HG03135 (cell line): Measurements from ENCODE around the gene TANK.
"Not testable (repeated sequence)": the region's sequence is repeated elsewhere in the genome, so short reads cannot be mapped to it uniquely, and the experiment has no call there.

ENCODE experiments used
- ATAC-seq: cut with Tn5 transposase; IDR thresholded peaks from one replicate; pipeline ENCODE4 v1.9.1; 2021; ENCODE audit warnings: mild to moderate bottlenecking, moderate library complexity; ENCODE audit not compliant: unreplicated experiment

The TANK gene

DNA sequence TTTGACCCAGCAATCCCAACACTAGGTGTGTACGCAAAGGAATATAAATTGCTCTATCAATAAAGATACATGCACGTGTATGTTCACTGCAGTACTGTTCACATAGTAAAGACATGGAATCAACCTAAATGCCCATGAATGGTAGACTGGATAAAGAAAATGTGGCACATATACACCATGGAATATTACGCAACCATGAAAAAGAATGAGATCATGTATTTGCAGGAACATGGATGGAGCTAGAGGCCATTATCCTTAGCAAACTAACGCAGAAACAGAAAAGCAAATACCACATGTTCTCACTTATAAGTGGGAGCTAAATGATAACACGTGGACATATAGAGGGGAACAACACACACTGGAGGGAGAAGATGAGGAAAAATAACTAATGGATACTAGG, 27.8 kb upstream of the TANK start:
- ATAC-seq, result not testable (repeated sequence)

DNA sequence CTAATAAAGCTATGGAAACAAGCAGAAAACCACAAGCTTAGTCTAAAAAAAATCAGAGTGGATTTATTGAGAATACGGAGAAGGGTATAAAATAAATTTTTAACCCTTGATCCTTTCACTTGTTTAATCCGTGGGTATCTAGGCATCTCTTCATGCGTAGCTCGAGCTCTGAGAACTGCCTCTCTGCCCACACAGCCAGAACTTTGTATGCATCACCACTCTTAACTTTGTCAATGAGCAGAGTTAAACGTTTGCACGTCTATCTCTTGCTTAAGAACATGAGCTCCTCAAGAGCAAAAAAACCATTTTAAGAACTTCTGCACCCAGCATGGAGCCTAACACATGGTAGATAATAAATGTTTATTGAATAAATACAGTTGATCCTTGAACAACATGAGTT, 26.9 kb upstream of the TANK start:
- no peak for ATAC-seq

DNA sequence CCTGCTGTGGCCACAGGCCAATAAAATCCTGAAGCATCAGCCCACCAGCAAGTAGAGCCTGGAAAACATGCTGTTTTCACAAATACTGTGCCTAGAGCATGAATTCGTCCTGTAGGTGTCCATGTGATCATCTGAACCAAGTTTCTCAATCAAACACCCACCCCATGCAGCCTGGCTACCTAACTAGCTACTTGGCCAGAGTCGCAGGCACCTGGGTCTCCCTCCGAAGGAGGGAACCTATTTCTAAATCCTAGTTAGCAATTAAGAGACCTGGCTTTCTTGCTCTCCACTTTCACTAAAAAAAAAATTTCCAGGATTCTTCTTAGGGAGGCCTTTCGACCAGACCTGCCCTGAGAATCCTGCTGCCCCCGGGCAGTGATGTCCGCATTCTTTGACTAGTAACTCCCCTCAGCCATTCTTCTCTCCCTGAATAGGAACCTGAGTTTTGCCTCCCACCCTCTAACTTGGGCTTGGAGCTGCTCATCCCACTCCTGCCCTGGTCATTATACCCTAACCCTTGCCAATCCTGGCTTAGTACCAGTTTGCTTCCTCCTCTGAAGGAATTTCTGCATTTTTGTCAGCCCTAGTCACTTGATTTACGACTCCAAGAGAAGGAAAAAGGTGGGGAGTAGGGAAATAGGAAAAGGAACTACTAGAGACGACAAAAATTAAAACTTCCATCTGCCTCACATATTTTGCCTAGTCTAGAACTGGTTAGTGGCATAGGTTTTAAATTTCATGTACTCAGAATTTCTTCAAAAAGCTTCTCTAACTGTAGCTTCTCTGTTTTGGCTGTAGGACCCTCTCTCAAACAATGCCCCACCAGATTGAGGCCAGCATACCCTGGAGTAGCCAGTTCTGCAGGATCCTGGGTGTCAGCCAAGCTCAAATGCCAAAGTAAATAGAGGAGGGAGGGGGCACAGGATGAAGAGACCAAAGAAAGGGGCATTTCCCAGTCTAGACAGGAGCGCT, 25.4 kb upstream of the TANK start:
- ATAC-seq, result no peak

DNA sequence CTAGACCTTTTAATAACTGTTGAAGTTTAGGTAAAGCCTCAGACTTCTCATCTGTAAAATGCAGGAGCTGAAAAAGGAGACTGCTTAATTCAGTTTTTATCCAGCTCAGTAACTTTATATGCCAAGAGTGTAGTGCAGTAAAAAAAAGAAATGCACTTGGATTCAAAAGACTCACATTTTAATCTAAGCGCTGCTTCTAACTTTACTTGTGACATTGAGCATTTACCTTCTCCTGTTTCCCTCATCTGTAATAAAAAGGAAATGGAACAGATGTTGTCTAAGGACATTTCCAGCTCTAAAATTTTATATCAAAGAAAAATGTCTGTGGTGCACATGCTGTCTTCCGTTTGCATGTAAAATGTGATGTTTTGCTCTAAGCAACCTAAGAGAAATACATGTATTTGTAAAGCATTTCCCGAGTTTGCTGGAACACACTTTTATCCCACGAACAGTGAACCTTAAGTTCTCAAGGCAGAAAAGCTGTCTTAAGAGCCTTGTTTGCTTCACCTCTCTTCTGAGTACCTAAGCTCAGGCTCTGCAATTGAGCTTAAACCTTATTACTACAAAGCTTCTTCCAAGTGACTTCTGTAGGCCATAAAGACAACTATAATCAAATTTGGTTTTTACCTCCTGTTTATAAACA, 24.2 kb upstream of the TANK start:
- ATAC-seq, result no peak

DNA sequence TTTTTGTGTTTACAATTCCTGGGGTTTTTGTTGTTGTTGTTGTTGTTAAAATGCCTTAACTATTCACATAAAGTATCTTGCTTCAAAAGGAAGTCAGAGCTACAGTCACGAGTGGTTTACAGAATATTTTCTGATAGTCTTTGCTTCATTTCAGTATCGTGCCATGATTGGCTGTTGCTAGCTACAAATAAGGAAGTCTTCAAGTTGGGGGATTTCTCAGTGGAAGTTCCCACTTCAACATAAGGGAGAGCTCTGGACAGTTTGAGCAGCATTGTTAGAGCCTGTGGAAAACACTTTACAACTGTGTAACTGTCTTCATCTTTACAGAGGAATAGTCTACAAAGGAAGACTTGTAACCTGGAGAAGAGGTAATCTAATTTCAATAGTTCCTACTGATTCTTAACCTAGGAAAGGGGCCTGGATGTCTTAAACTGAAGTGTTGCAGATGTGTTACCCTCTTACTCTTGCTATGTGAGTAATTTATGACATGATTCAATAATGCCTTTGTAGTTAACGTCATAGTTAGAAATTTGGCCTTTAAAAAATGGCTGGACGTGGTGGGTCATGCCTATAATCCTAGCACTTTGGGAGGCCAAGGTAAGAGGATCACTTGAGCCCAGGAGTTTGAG, 23.4 kb upstream of the TANK start:
- peak; percentile 75 for ATAC-seq

DNA sequence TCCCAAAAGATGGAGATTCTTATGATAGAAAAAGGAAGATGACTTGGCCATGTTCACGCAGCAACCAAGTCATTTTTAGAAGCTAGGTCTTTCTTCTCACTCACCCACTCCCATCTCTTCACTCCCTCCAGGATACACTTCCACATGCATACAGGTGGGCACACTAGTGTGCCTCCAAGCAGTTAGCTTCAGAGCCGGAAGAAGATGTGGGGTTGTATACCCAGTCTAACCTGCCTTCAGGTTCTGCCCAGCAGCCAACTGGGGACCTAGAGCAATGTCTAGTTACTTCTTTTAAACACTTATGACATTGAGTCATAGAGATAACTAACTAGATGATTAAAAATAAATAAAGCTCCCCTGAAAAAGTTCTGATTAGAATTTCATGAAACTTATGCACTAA, 21.8 kb upstream of the TANK start:
- no peak for ATAC-seq

DNA sequence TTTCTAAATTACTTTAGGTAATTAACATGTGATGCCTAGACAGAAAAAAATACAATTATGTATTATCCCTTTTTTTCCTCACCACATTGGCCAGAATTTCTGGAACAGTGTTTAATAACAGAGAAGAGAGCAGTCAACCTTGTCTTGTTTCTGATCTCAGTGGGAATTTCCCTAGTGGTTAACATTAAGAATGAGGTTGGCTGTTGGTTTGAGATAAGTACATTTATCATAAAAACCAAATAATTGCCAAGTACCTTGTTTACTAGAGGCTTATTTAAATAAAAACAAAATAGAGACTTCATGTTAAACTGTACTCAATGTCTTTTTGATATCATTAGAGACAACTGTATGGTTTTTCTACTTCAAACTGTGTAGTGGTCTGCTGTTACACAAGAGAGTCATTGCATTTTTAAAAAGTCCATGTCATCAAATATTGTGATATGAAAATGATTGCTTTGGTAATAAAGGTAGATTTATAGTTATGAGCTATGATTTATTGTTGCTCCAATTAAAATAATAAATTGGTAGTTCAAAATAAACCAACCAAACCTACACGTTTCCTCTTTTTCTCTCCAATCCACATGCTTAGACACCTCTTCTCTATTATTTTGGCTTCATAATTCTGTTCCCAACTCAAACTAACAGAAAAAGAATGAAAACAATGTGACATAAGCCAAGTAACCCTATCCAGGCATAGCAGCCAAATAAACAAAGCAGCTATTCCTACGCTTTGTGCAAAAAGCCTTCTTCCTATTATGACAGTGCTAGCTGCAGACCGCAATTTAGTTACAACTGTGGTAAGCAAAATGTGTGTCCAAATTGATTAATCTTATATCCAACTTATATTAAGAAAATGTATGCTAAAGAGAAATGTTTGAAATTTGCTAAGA, 20.9 kb upstream of the TANK start:
- ATAC-seq, result no peak

DNA sequence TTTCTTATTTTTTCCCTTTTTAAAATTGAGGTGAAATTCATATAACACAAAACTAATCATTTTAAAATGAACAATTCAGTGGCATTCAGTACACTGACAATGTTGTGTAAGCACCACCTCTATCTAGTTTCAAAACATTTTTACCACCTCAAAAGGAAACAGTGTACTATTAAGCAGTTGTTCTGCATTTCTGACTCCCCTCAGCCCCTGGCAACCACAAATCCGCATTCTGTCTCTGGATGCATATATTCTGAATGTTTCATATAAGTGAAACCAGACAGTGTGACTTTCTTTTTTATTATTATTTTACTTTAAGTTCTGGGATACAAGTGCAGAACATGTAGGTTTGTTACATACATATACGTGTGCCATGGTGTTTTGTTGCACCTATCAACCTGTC, 19.2 kb upstream of the TANK start:
- ATAC-seq, result no peak

DNA sequence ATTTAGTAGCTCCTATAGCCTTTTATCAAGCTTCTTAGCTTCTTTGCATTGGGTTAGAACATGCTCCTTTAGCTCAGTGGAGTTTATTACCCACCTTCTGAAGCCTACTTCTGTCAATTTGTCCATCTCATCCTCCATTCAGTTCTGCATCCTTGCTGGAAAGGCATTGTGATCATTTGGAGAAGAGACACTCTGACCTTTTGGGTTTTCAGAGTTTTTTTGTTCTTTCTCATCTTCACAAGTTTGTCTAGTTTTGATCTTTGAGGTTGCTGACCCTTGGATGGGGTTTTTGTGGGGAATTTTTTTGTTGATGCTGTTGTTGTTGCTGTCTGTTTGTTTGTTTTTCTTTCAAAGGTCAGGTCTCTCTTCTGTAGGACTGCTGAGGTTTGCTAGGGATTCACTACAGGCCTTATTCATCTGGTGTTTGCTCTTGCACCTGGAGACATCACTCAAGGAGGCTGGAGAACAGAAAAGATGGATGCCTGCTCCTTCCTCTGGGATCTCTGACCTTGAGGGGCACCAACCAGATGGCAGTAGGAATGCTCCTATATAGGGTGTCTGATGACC, 13.9 kb upstream of the TANK start:
- ATAC-seq, result no peak

DNA sequence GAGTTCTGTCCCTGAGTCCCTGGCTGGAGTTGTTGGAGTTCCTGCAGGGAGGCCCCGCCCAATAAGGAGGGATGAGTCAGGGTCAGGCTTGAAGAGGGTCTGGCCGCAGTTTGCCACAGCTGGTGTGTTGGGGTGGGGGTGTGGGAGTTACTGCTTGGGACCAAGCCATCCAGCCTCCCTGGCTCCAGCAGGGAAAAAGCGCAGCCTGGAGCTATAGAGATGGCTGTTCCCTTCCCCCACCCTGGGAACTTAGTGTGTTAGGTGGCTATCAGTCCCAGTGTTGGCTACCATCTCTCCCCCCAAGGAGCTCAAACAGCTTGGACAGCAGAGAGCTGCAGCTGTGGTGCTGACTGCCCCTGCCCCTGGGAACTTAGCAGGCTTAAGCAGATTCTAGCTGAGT, 13.2 kb upstream of the TANK start:
- ATAC-seq, result peak; percentile 16

DNA sequence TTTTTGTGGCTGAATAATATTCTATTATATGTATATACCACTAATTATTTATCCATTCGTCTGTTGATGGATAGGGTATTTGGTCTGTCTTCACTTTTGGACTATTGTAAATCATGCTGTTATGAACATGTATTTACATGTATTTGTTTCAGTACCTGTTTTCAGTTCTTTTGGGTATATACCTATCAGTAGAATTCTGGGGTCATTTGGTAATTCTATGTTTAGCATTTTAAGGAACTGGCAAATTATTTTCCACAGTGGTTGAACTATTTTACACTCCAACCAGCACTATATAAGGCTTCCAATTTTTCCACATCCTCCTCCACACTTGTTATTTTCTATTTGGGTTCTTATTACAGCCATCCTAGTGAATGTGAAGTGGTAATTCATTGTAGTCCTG, 12.4 kb upstream of the TANK start:
- peak; percentile 73 for ATAC-seq

DNA sequence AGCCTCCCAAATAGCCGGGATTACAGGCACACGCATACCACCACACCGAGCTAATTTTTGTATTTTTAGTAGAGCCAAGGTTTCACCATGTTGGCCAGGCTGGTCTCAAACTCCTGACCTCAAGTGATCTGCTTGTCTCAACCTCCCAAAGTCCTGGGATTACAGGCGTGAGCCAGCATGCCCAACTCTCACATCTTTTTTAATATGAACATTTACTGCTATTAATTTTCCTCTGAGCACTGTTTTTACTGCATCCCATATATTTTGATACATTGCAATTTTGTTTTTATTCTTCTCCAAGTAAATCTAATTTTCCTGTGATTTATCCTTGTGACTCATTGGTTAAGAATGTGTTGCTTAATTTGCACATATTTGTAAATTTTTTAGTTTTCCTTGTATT, 9.5 kb upstream of the TANK start:
- ATAC-seq, result no peak

DNA sequence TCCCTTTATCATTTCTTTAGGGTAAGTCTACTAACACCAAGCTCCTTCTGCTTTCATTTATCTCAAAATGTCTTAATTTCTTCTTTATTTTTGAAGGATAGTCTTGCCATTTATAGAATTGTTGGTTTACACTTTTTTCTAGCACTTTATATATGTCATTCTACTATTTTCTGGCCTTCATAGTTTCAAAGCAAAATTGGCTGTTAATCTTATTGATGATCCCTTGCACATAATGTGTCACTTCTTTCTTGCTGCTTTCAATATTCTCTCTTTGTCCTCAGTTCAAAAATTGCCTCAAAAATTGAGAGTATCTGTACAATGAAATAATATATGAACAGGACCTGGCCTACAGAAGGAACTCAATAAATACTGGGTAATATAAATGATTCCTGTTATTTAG, 7.9 kb upstream of the TANK start:
- ATAC-seq, result no peak

DNA sequence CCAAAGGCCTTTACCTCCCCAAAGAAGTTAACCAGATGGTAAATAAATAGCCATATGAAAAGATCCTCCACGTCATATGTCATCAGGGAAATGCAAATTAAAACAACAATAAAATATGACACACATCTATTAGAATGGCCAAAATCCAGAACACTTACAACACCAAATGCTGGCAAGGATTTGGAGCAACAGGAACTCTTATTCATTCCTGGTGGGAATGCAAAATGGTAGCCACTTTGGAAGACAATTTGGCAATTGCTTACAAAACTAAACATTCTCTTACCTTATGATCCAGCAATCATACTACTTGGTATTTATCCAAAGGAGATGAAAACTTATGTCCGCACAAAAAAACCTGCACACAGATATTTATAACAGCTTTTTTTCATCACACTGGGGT, 1.3 kb upstream of the TANK start:
- no peak for ATAC-seq

DNA sequence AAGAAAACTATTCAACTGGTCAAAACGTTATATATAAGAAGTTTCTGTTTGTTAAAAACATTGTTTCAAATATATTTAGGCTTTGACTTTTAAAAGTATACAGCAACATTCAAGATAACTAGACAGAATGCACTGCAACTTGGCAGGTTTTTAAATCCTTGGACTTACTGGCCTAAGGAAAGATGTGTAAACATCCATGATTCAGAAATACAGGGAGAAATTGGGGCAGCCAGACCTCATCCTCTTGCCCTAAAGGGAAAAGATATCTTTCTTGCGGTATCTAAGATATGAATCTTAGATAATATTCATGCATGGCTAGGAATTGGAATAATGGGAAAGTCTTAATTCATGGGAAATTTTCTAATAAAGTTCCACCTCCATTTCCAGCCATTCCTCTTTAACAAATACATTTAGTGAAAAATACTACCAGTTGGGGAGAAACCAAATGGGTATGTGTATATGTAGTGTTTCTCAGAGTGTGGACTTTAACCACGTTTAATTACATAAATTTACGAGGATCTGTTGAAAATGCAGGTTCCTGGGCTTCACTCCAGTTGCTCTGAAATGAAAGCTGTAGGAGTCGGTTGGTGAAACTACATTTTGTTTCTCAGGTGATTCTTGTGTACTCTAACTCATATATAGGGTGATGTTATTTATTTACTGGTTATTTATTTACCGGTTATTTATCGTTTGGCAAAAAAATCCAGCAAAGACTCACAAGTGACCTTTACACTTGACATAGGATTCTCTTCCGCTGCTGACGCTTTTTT, 587 bp upstream of the TANK start:
- peak; percentile 2 for ATAC-seq

DNA sequence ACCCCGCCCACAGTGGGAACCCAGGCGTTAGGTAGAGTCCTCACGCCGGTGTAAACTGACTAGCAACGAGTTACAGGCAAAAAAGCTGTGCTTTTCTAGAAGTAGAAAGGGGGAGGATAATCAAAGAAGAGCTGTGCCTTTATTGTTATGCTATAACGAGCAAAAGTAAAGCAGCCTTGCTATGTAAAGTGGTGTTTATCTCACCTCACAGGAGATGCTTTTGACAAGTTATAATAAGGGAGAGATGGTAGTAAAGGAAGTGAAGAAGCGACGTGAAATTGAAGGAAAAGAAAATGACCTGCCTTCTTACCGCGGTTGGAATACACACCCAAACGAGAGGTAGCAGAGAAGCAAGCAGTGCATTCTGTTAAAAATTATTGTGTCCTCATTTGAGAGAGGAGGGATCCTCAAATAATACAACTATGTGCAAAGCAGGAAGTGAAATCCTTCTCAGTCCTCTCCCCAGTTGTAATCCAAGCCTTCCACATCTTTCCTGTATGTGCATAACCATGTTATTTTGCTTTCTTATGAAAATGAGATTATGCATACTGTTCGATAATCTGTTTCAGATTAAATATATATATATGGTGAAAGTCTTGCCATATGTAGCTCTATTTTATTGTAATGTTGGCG, 962 bp downstream of the TANK start:
- ATAC-seq, result no peak

DNA sequence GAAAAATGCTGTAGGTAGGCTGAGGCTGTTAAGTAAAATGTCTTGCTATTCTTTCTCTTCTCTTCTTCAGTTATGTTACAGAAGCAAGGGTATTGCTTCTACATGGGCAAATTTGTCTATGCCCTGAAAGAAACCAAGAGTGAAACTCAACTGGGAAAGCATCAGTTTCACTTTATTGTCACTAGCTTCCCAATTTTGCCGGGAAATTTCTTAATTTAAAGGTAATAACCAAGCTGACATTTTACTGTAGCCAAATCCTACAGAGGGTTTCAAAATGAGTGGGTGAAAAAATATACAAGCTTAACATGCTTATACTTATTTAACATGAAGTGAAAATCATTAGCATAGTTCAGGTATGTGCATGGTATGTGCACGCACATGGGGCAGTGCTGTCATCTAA, 3.2 kb downstream of the TANK start:
- no peak for ATAC-seq

DNA sequence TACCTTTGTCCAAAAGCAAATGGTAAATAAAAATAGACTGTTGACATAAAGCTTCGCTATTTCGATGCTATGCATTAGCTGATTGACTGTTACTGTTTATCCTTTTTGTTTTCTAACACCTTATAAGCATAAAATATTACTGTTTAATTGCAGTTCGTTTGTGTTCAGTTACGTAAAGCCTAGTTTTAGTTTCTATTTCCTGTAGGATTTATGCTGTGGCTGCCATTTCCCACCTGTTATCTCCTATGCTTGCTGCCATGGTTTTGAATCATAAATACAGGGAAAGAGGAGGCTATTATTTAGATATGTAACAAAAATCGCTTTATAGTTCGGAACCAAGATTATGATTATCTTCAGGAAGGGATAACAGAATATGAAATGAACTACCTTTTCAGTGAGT, 3.9 kb downstream of the TANK start:
- no peak for ATAC-seq

DNA sequence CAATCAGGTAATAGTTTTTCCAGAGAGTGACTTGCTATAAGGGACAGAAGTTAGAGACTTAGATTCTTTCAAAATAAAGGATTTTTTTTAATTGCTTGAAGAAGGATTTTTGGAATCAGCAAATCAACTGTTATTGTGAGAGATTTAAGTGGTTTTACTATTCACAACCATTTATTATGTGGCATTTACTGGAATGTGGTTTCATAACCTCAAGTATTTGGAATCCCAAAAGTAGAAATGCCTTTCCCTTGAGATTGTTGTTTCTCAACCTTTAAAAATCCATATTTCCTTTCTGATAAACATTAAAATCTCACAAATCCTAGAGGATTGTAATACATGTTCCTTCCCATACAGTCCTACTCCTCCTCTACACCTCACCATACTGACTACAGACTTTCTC, 5.0 kb downstream of the TANK start:
- no peak for ATAC-seq
